ENCODE results near the gene RBM5.

RBM5 gene

GRCh38 chr3:50147447-50147846, 58.7 kb downstream of the RBM5 start:
- no peak for DNase-seq
- Histone ChIP-seq H2BK120ac (ENCODE audit: insufficient read depth, low read length, poor library complexity) (no peak overlapping the region), H3K4me1 (ENCODE audit: control insufficient read depth in 1 of 2, insufficient read depth in 2 of 2, low read length in 2 of 2) (peaks cover 22 to 26% of the 10 kb centered on the region in 2 experiments), H3K9me3 (ENCODE audit: insufficient read depth, low read depth, low read length) (no peaks in the 10 kb centered on the region), H2BK12ac (ENCODE audit: low read length) (no peak overlapping the region), H4K91ac (ENCODE audit: low read depth, low read length) (peak overlapping the region; percentile 19), H3K79me1 (ENCODE audit: low read length) (peaks cover 17% of the 10 kb centered on the region), H3K4ac (ENCODE audit: low read depth, low read length) (no peak overlapping the region), H4K8ac (ENCODE audit: low read depth, low read length) (no peak overlapping the region), H3K79me2 (ENCODE audit: control insufficient read depth, insufficient read depth, low read length, poor library complexity) (peaks cover 4% of the 10 kb centered on the region), H3K27ac (ENCODE audit: low read depth, low read length) (no peak overlapping the region), H3K9ac (ENCODE audit: low read length) (no peak overlapping the region), H3K36me3 (ENCODE audit: control insufficient read depth in 1 of 2, insufficient read depth in 2 of 2, low read length in 2 of 2) (no peaks in the 10 kb centered on the region), H2AK5ac (ENCODE audit: low read length) (no peak overlapping the region), H3K4me3 (ENCODE audit: low read depth, low read length) (no peak overlapping the region), H3K4me2 (ENCODE audit: low read length) (no peak overlapping the region), H3K14ac (ENCODE audit: low read length) (no peak overlapping the region), H2AFZ (ENCODE audit: insufficient read depth, low read length, poor library complexity) (no peak overlapping the region), H3K23ac (ENCODE audit: low read length) (no peak overlapping the region), H2BK5ac (ENCODE audit: low read depth, low read length, poor library complexity) (no peak overlapping the region), H3K27me3 (ENCODE audit: insufficient read depth, low read length) (no peaks in the 10 kb centered on the region), H4K12ac (ENCODE audit: low read depth, low read length) (no peak overlapping the region), H3K18ac (ENCODE audit: low read length) (no peak overlapping the region)
- no CpG with 5 or more reads among the region's 2 CpGs for WGBS (ENCODE audit: extremely low coverage, insufficient coverage, insufficient read length)

GRCh38 chr3:50147861-50148260, 59.1 kb downstream of the RBM5 start:
- Histone ChIP-seq H3K27ac (ENCODE audit: low read depth, low read length) (no peak overlapping the region), H2BK5ac (ENCODE audit: low read depth, low read length, poor library complexity) (no peak overlapping the region), H3K4ac (ENCODE audit: low read depth, low read length) (no peak overlapping the region), H2AFZ (ENCODE audit: insufficient read depth, low read length, poor library complexity) (no peak overlapping the region), H4K12ac (ENCODE audit: low read depth, low read length) (no peak overlapping the region), H3K27me3 (ENCODE audit: insufficient read depth, low read length) (no peaks in the 10 kb centered on the region), H2BK12ac (ENCODE audit: low read length) (no peak overlapping the region), H2AK5ac (ENCODE audit: low read length) (no peak overlapping the region), H3K4me2 (ENCODE audit: low read length) (no peak overlapping the region), H3K14ac (ENCODE audit: low read length) (no peak overlapping the region), H3K4me1 (ENCODE audit: control insufficient read depth in 1 of 2, insufficient read depth in 2 of 2, low read length in 2 of 2) (peaks cover 22 to 26% of the 10 kb centered on the region in 2 experiments), H3K18ac (ENCODE audit: low read length) (no peak overlapping the region), H3K4me3 (ENCODE audit: low read depth, low read length) (no peak overlapping the region), H3K79me1 (ENCODE audit: low read length) (peaks cover 17% of the 10 kb centered on the region), H3K9ac (ENCODE audit: low read length) (no peak overlapping the region), H4K91ac (ENCODE audit: low read depth, low read length) (no peak overlapping the region), H3K79me2 (ENCODE audit: control insufficient read depth, insufficient read depth, low read length, poor library complexity) (peaks cover 4% of the 10 kb centered on the region), H3K9me3 (ENCODE audit: insufficient read depth, low read depth, low read length) (no peaks in the 10 kb centered on the region), H3K23ac (ENCODE audit: low read length) (no peak overlapping the region), H4K8ac (ENCODE audit: low read depth, low read length) (no peak overlapping the region), H2BK120ac (ENCODE audit: insufficient read depth, low read length, poor library complexity) (no peak overlapping the region), H3K36me3 (ENCODE audit: control insufficient read depth in 1 of 2, insufficient read depth in 2 of 2, low read length in 2 of 2) (no peaks in the 10 kb centered on the region)
- no peak for DNase-seq
- WGBS (ENCODE audit: extremely low coverage, insufficient coverage, insufficient read length), result no CpG with 5 or more reads among the region's 6 CpGs

- WGBS (ENCODE audit: extremely low coverage, insufficient coverage, insufficient read length), result no CpG with 5 or more reads among the region's 1 CpG
- Histone ChIP-seq H4K91ac (ENCODE audit: low read depth, low read length) (peak overlapping the region; percentile 91), H3K4me3 (ENCODE audit: low read depth, low read length) (no peak overlapping the region), H3K4me1 (ENCODE audit: control insufficient read depth in 1 of 2, insufficient read depth in 2 of 2, low read length in 2 of 2) (peaks cover 25 to 32% of the 10 kb centered on the region in 2 experiments), H3K36me3 (ENCODE audit: control insufficient read depth in 1 of 2, insufficient read depth in 2 of 2, low read length in 2 of 2) (no peaks in the 10 kb centered on the region), H2AK5ac (ENCODE audit: low read length) (peak overlapping the region; percentile 71), H4K12ac (ENCODE audit: low read depth, low read length) (peak overlapping the region; percentile 16), H3K23ac (ENCODE audit: low read length) (no peak overlapping the region), H3K18ac (ENCODE audit: low read length) (peak overlapping the region; percentile 78), H4K8ac (ENCODE audit: low read depth, low read length) (peak overlapping the region; percentile 70), H3K14ac (ENCODE audit: low read length) (peak overlapping the region; percentile 65), H3K9ac (ENCODE audit: low read length) (no peak overlapping the region), H3K27me3 (ENCODE audit: insufficient read depth, low read length) (no peaks in the 10 kb centered on the region), H3K79me1 (ENCODE audit: low read length) (peaks cover 17% of the 10 kb centered on the region), H2AFZ (ENCODE audit: insufficient read depth, low read length, poor library complexity) (peak overlapping the region; percentile 23), H3K4me2 (ENCODE audit: low read length) (no peak overlapping the region), H3K79me2 (ENCODE audit: control insufficient read depth, insufficient read depth, low read length, poor library complexity) (peaks cover 4% of the 10 kb centered on the region), H2BK120ac (ENCODE audit: insufficient read depth, low read length, poor library complexity) (peak overlapping the region; percentile 48), H3K4ac (ENCODE audit: low read depth, low read length) (peak overlapping the region; percentile 66), H2BK5ac (ENCODE audit: low read depth, low read length, poor library complexity) (peak overlapping the region; percentile 86), H2BK12ac (ENCODE audit: low read length) (peak overlapping the region; percentile 88), H3K9me3 (ENCODE audit: insufficient read depth, low read depth, low read length) (no peaks in the 10 kb centered on the region), H3K27ac (ENCODE audit: low read depth, low read length) (peak overlapping the region; percentile 41)
- no peak for DNase-seq
Observed at GRCh38 chr3:50150404-50150750, 61.7 kb downstream of the RBM5 start.

- peak overlapping the region; percentile 42 for H3K27ac ChIP-seq (ENCODE audit: low read depth, low read length)
- peak overlapping the region; percentile 91 for H4K91ac ChIP-seq (ENCODE audit: low read depth, low read length)
- peak overlapping the region; percentile 70 for H4K8ac ChIP-seq (ENCODE audit: low read depth, low read length)
- no peaks in the 10 kb centered on the region for H3K9me3 ChIP-seq (ENCODE audit: insufficient read depth, low read depth, low read length)
- peaks cover 28 to 36% of the 10 kb centered on the region in 2 experiments for H3K4me1 ChIP-seq (ENCODE audit: control insufficient read depth in 1 of 2, insufficient read depth in 2 of 2, low read length in 2 of 2)
- H3K23ac ChIP-seq (ENCODE audit: low read length), result no peak overlapping the region
- H2BK5ac ChIP-seq (ENCODE audit: low read depth, low read length, poor library complexity), result peak overlapping the region; percentile 86
- no peaks in the 10 kb centered on the region for H3K36me3 ChIP-seq (ENCODE audit: control insufficient read depth in 1 of 2, insufficient read depth in 2 of 2, low read length in 2 of 2)
- H2BK120ac ChIP-seq (ENCODE audit: insufficient read depth, low read length, poor library complexity), result peak overlapping the region; percentile 48
- peak overlapping the region; percentile 88 for H2BK12ac ChIP-seq (ENCODE audit: low read length)
- no peak for DNase-seq
- no peaks in the 10 kb centered on the region for H3K27me3 ChIP-seq (ENCODE audit: insufficient read depth, low read length)
- peak overlapping the region; percentile 22 for H4K12ac ChIP-seq (ENCODE audit: low read depth, low read length)
- peaks cover 7% of the 10 kb centered on the region for H3K79me2 ChIP-seq (ENCODE audit: control insufficient read depth, insufficient read depth, low read length, poor library complexity)
- no peak overlapping the region for H3K4me2 ChIP-seq (ENCODE audit: low read length)
- peak overlapping the region; percentile 66 for H3K4ac ChIP-seq (ENCODE audit: low read depth, low read length)
- no peak overlapping the region for H3K4me3 ChIP-seq (ENCODE audit: low read depth, low read length)
- peaks cover 20% of the 10 kb centered on the region for H3K79me1 ChIP-seq (ENCODE audit: low read length)
- no CpG with 5 or more reads among the region's 18 CpGs for WGBS (ENCODE audit: extremely low coverage, insufficient coverage, insufficient read length)
- no peak overlapping the region for H3K9ac ChIP-seq (ENCODE audit: low read length)
- peak overlapping the region; percentile 23 for H2AFZ ChIP-seq (ENCODE audit: insufficient read depth, low read length, poor library complexity)
- peak overlapping the region; percentile 78 for H3K18ac ChIP-seq (ENCODE audit: low read length)
- H2AK5ac ChIP-seq (ENCODE audit: low read length), result no peak overlapping the region
- peak overlapping the region; percentile 65 for H3K14ac ChIP-seq (ENCODE audit: low read length)
Observed at GRCh38 chr3:50150863-50151686, 62.4 kb downstream of the RBM5 start.

All from trophoblast cell (in vitro differentiated cells and primary cell).